Tibial nerve (tissue), 3 donors: ENCODE data around the gene KHDRBS1.
"Not testable (repeated sequence)": the region's sequence is repeated elsewhere in the genome, so short reads cannot be mapped to it uniquely, and the experiment has no call there.

Source experiments
- CTCF ChIP-seq, 5 experiments: fragments of 200-600 bp in 3 of 5; fragments of 450-650 bp in 2 of 5; sonication (generic) in 3 of 5; IDR thresholded peaks; one replicate each; pipeline ENCODE4 v1.5.1; 2016 to 2019; ENCODE audit warnings: antibody characterized with exemption in 5 of 5, mild to moderate bottlenecking in 3 of 5, moderate library complexity in 2 of 5
- POLR2A ChIP-seq, 2 donors: fragments of 450-650 bp; IDR thresholded peaks; one replicate each; pipeline ENCODE4 v1.6.1; 2017; ENCODE audit warnings: antibody characterized with exemption in 2 of 2, mild to moderate bottlenecking in 2 of 2, moderate library complexity in 2 of 2

DNA sequence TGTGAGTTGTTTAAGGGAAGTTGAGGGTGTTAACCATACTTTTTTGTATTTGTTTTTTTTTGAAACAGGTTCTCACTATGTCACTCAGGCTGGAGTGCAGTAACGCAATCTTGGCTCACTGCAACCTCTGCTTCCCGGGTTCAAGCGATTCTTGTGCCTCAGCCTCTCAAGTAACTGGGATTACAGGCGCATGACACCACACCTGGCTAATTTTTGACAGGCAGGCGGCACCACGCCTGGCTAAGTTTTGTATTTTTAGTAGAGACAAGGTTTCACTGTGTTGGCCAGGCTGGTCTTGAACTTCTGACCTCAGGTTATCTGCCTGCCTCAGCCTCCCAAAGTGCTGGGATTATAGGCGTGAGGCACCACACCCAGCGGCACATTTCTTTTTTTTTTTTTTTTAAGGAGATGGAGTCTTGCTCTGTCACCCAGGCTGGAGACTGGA lies 7.9 kb downstream of the KHDRBS1 start:
- TF ChIP-seq POLR2A, CTCF (IDR thresholded peaks at IDR 0.05): not testable (repeated sequence)
